Smooth muscle cell (in vitro differentiated cells): ENCODE results near the gene PTBP2. TPM values are rescaled to one million over a fixed set of nuclear protein-coding genes. Genes with fewer than 3 reads are reported as not detected.

Source experiments
- DNase-seq: peaks from one replicate; lab custom pipeline; 2025; ENCODE audit not compliant: unreplicated experiment; lab: John Stamatoyannopoulos, UW
- H2AFZ ChIP-seq: fragments of 200-600 bp; sonication (generic); 2 replicates; pipeline ENCODE4 v1.6.0; 2016; ENCODE audit warnings: antibody characterized with exemption, low read depth, mild to moderate bottlenecking
- H3F3A ChIP-seq: fragments of 200-600 bp; sonication (generic); 2 replicates; pipeline ENCODE4 v1.6.0; 2017; ENCODE audit warnings: antibody characterized with exemption, low read depth
- H3K27ac ChIP-seq: fragments of 200-600 bp; sonication (generic); 2 replicates; pipeline ENCODE4 v1.5.1; 2016; ENCODE audit warnings: low read depth, mild to moderate bottlenecking
- H3K27me3 ChIP-seq: fragments of 200-600 bp; sonication (generic); 2 replicates; pipeline ENCODE4 v1.6.1; 2016; ENCODE audit warnings: low read depth, mild to moderate bottlenecking
- H3K36me3 ChIP-seq: fragments of 200-600 bp; sonication (generic); 2 replicates; pipeline ENCODE4 v1.5.1; 2016; ENCODE audit warnings: low read depth
- H3K4me1 ChIP-seq: fragments of 200-600 bp; sonication (generic); 2 replicates; pipeline ENCODE4 v1.5.1; 2016; ENCODE audit warnings: low read depth
- H3K4me2 ChIP-seq: fragments of 200-600 bp; sonication (generic); 2 replicates; pipeline ENCODE4 v1.6.0; 2016; ENCODE audit warnings: mild to moderate bottlenecking
- H3K4me3 ChIP-seq: fragments of 200-600 bp; sonication (generic); 2 replicates; pipeline ENCODE4 v1.5.1; 2016; ENCODE audit warnings: mild to moderate bottlenecking
- H3K79me2 ChIP-seq: fragments of 200-600 bp; sonication (generic); 2 replicates; pipeline ENCODE4 v1.6.0; 2016; ENCODE audit warnings: low read depth, mild to moderate bottlenecking
- H3K9ac ChIP-seq: fragments of 200-600 bp; sonication (generic); 2 replicates; pipeline ENCODE4 v1.6.0; 2016; ENCODE audit warnings: low read depth
- H3K9me3 ChIP-seq: fragments of 200-600 bp; sonication (generic); replicated peaks from 2 replicates; pipeline ENCODE4 v1.5.1; 2016; ENCODE audit warnings: low read depth
- H4K20me1 ChIP-seq: fragments of 200-600 bp; sonication (generic); 2 replicates; pipeline ENCODE4 v1.6.0; 2016; ENCODE audit warnings: low read depth
- CTCF ChIP-seq: fragments of 200-600 bp; sonication (generic); IDR thresholded peaks from 2 replicates; pipeline ENCODE4 v1.5.1; 2017; ENCODE audit warnings: borderline replicate concordance, mild to moderate bottlenecking, antibody characterized with exemption; ENCODE audit not compliant: insufficient read depth, poor library complexity, severe bottlenecking
- WGBS: methylation state at CpG from one replicate; pipeline ENCODE4 v1.1.7; 2016; ENCODE audit warnings: low lambda C conversion rate; 5-methylcytosine and 5-hydroxymethylcytosine counted together
- polyA plus RNA-seq: library from polyadenylated mRNA; unstranded; fragments of >200 nt; fragmentation: Nextera tagmentation; extraction: Ambion mirVana; gene quantifications from 2 replicates; pipeline ENCODE4 v1.2.1, GENCODE V29; 2016
- total RNA-seq: library from RNA; depleted of rRNA; stranded (reverse); fragments of >200 nt; gene quantifications from 2 replicates; pipeline ENCODE4 v1.2.3, GENCODE V29; 2014

The PTBP2 gene
- total and polyA plus RNA-seq, 2 experiments from 2014 or later: 3.3 to 69.7 TPM

- H3K27me3 ChIP-seq: no peaks in the 10 kb centered on the region
- H3K9me3 ChIP-seq: no peaks in the 10 kb centered on the region
- H3K27ac ChIP-seq: no peak overlapping the region
- TF ChIP-seq CTCF: no peak
- peaks cover 47% of the 10 kb centered on the region for H4K20me1 ChIP-seq
- no peaks in the 10 kb centered on the region for H3K36me3 ChIP-seq
- no peaks in the 10 kb centered on the region for H3F3A ChIP-seq
- H3K4me1 ChIP-seq: peaks cover 12% of the 10 kb centered on the region
- H3K79me2 ChIP-seq: peaks cover 69% of the 10 kb centered on the region
- no peak for DNase-seq
- H3K9ac ChIP-seq: peak overlapping the region; percentile 96
- peak overlapping the region; percentile 95 for H3K4me3 ChIP-seq
- no peak overlapping the region for H2AFZ ChIP-seq
- 89% methylated on average over 3 of the region's 3 CpGs for WGBS
- peak overlapping the region; percentile 92 for H3K4me2 ChIP-seq
These were observed 2.4 kb downstream of the PTBP2 start for GRCh38 chr1:96723936-96724335.

- Histone ChIP-seq H3K9me3 (no peaks in the 10 kb centered on the region), H3K4me2 (no peak overlapping the region), H3K4me3 (no peak overlapping the region), H3K9ac (no peak overlapping the region), H4K20me1 (peaks cover 82% of the 10 kb centered on the region), H3K4me1 (peaks cover 17% of the 10 kb centered on the region), H3K27ac (no peak overlapping the region), H3K79me2 (peaks cover 100% of the 10 kb centered on the region), H3F3A (no peaks in the 10 kb centered on the region), H3K27me3 (no peaks in the 10 kb centered on the region), H2AFZ (no peak overlapping the region), H3K36me3 (no peaks in the 10 kb centered on the region)
- no peak for DNase-seq
- 100% methylated on average over 3 of the region's 3 CpGs for WGBS
- TF ChIP-seq CTCF: no peak
These were observed 6.3 kb downstream of the PTBP2 start for GRCh38 chr1:96727860-96728259.

GRCh38 chr1:96730574-96731298 lies 9.2 kb downstream of the PTBP2 start:
- H4K20me1 ChIP-seq: peaks cover 96% of the 10 kb centered on the region

More at GRCh38 chr1:96730574-96731298, 9.2 kb downstream of the PTBP2 start:
- TF ChIP-seq CTCF: no peak
- peaks cover 100% of the 10 kb centered on the region for H3K79me2 ChIP-seq
- H3K36me3 ChIP-seq: peaks cover 3% of the 10 kb centered on the region
- no peaks in the 10 kb centered on the region for H3K9me3 ChIP-seq
- DNase-seq: no peak
- 95% methylated on average over 4 of the region's 4 CpGs for WGBS
- no peak overlapping the region for H3K4me2 ChIP-seq
- H3K27ac ChIP-seq: no peak overlapping the region
- no peak overlapping the region for H3K9ac ChIP-seq
- peaks cover 7% of the 10 kb centered on the region for H3K4me1 ChIP-seq
- no peak overlapping the region for H2AFZ ChIP-seq
- no peak overlapping the region for H3K4me3 ChIP-seq
- no peaks in the 10 kb centered on the region for H3K27me3 ChIP-seq
- H3F3A ChIP-seq: no peaks in the 10 kb centered on the region
